Activated CD4-positive, alpha-beta T cell treated with anti-CD3 and anti-CD28 coated beads for 4 hours (primary cell): ENCODE measurements around the gene SNX1.

Experiments
- DNase-seq, 2 donors: peaks; one replicate each; pipeline ENCODE4 v3.0.0-alpha.2; 2020

Gene SNX1

GRCh38 chr15:64164436-64164835 is 68.7 kb downstream of the SNX1 start:
- no peak for DNase-seq

- no peak for DNase-seq
These were observed 70.5 kb downstream of the SNX1 start for GRCh38 chr15:64166102-64166890.

- DNase-seq, result no peak
These were observed 84.5 kb downstream of the SNX1 start for GRCh38 chr15:64180235-64180824.

- DNase-seq, result no peak
These were observed 87.1 kb downstream of the SNX1 start for GRCh38 chr15:64182859-64183370.

GRCh38 chr15:64185146-64185911 is 89.5 kb downstream of the SNX1 start:
- DNase-seq, result no peak

GRCh38 chr15:64187396-64188191 is 91.8 kb downstream of the SNX1 start:
- DNase-seq, result no peak
